Colonic mucosa (tissue), 4 donors: ENCODE results near the gene CDCP1. TPM values are rescaled to one million over a fixed set of nuclear protein-coding genes. Genes with fewer than 3 reads are reported as not detected.
"Not testable (repeated sequence)": the region's sequence is repeated elsewhere in the genome, so short reads cannot be mapped to it uniquely, and the experiment has no call there.

Source experiments
- DNase-seq: peaks from one replicate; pipeline ENCODE4 v3.0.0-alpha.2; 2020
- H3K27ac ChIP-seq: fragments of 200-600 bp; one replicate; pipeline ENCODE4 v1.8.0; 2021
- H3K27me3 ChIP-seq: fragments of 200-600 bp; one replicate; pipeline ENCODE4 v1.8.0; 2021
- H3K36me3 ChIP-seq: fragments of 200-600 bp; one replicate; pipeline ENCODE4 v1.8.0; 2021
- H3K4me1 ChIP-seq: fragments of 200-600 bp; one replicate; pipeline ENCODE4 v1.8.0; 2021; ENCODE audit warnings: mild to moderate bottlenecking
- H3K4me3 ChIP-seq: fragments of 200-600 bp; one replicate; pipeline ENCODE4 v1.8.0; 2021
- H3K9ac ChIP-seq, 2 donors: one replicate each; pipeline ENCODE4 v1.7.0; 2013; ENCODE audit warnings: control low read depth in 2 of 2, low read depth in 2 of 2, low read length in 2 of 2
- H3K9me3 ChIP-seq: fragments of 200-600 bp; one replicate; pipeline ENCODE4 v1.8.0; 2021
- intact Hi-C: fragments of 100-400 bp; cut with DNase I; formaldehyde crosslinking; loops from one replicate; pipeline ENCODE4 v1.14.1; 2022
- total RNA-seq, 2 donors: library from RNA; stranded (reverse); fragmentation: NEBNext Ultra II Directional in 1 of 2; extraction: Animal tissue kit (Norgen Biotek cat#: 25700) in 1 of 2; gene quantifications; one replicate each; pipeline ENCODE4 v1.2.1, GENCODE V29; 2021
- TF ChIP-seq, protein P1 (sequence below): fragments of 200-600 bp; IDR thresholded peaks from one replicate; pipeline ENCODE4 v1.8.0; 2022; ENCODE audit warnings: antibody characterized with exemption, mild to moderate bottlenecking
- donor health status: healthy.
- donor health status: DM: no; HTN: no; CAD: no.
- donor health status: DM: no; HTN: no; CAD: no.

The CDCP1 gene
- total RNA-seq, 2 donors from 2014 or later, result 84.5 to 107 TPM

DNA sequence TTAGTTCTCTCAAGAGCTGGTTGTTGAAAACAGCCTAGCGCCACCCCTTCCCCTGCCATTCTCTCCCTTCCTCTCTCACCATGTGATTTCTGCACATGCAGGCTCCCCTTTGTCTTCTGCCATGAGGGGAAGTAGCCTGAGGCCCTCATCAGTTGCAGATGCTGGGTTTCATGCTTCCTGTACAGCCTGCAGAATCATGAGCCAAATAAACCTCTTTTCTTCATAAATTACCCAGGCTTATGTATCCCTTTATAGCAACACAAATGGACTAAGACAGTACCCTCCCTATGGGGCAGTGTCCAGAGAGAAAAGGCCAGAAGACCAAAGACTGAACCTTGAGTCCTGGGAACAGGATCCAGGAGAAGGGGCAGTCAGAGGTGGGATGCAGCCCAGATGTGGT, 65.4 kb downstream of the CDCP1 start:
- peaks cover 2% of the 10 kb centered on the region for H3K36me3 ChIP-seq
- intact Hi-C loops, result no loop called here

GRCh38 chr3:45079715-45080114, 66.5 kb downstream of the CDCP1 start:
- no peak for DNase-seq
- intact Hi-C loops, result no loop called here
- TF ChIP-seq, protein P1, sequence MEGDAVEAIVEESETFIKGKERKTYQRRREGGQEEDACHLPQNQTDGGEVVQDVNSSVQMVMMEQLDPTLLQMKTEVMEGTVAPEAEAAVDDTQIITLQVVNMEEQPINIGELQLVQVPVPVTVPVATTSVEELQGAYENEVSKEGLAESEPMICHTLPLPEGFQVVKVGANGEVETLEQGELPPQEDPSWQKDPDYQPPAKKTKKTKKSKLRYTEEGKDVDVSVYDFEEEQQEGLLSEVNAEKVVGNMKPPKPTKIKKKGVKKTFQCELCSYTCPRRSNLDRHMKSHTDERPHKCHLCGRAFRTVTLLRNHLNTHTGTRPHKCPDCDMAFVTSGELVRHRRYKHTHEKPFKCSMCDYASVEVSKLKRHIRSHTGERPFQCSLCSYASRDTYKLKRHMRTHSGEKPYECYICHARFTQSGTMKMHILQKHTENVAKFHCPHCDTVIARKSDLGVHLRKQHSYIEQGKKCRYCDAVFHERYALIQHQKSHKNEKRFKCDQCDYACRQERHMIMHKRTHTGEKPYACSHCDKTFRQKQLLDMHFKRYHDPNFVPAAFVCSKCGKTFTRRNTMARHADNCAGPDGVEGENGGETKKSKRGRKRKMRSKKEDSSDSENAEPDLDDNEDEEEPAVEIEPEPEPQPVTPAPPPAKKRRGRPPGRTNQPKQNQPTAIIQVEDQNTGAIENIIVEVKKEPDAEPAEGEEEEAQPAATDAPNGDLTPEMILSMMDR, result no peak
- Histone ChIP-seq H3K4me1 (no peaks in the 10 kb centered on the region), H3K27ac (peak overlapping the region; percentile 59), H3K4me3 (no peak overlapping the region), H3K36me3 (no peaks in the 10 kb centered on the region), H3K9ac (peak overlapping the region in 1 of 2 donors; percentile 13), H3K9me3 (no peaks in the 10 kb centered on the region), H3K27me3 (no peaks in the 10 kb centered on the region)

More for the DNA sequence above, 65.4 kb downstream of the CDCP1 start:
- TF ChIP-seq, protein P1, result no peak
- H3K4me3 ChIP-seq, result no peak overlapping the region
- H3K27me3 ChIP-seq, result no peaks in the 10 kb centered on the region
- H3K27ac ChIP-seq, result no peak overlapping the region
- H3K9ac ChIP-seq, result no peak overlapping the region
- no peaks in the 10 kb centered on the region for H3K9me3 ChIP-seq
- no peak for DNase-seq
- H3K4me1 ChIP-seq, result no peaks in the 10 kb centered on the region

DNA sequence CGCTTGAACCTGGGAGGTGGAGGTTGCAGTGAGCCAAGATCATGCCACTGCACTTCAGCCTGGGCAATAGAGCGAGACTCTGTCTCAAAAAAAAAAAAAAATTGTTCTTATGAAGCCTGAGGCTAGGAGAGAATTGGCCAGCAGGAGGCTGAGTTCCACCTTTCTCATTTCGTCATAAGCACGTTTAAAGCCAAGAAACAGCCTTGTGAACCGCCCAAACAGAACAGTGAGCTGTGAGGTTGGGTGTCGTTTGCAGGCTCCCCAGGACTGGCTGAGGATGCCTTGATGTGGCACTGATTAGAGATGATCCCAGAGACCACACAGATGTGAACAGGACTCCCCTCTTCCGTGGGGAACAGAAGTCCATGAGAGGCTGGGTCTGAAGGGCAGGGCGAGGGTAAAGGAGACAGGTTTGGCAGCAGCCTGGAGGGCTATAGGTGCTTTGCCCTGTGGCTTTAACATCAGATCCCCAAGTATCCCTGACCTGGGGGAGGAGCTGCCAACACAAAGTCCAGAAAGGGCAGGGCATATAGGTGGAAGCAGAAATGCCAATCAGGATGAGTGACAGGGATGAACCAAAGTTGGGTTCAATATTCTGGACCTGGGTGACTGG, 67.2 kb downstream of the CDCP1 start:
- Histone ChIP-seq H3K27ac (peak overlapping the region; percentile 59), H3K36me3 (no peaks in the 10 kb centered on the region), H3K9ac (peak overlapping the region in 1 of 2 donors; percentile 13), H3K4me3 (no peak overlapping the region), H3K9me3 (no peaks in the 10 kb centered on the region), H3K27me3 (no peaks in the 10 kb centered on the region), H3K4me1 (no peaks in the 10 kb centered on the region)
- TF ChIP-seq, protein P1, result no peak
- DNase-seq, result peak; percentile 53
- intact Hi-C loops, result no loop called here

DNA sequence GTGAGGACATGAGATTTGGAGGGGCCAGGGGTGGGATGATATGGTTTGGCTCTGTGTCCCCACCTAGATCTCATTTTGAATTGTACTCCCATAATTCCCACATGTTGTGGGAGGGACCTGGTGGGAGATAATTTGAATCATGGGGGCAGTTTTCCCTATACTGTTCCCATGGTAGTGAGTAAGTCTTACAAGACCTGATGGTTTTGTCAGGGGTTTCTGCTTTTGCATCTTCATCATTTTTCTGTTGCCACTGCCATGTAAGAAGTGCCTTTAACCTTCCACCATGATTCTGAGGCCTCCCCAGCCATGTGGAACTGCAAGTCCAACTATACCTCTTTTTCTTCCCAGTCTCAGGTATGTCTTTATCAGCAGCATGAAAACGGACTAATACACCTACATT, 67.9 kb downstream of the CDCP1 start:
- H3K27me3 ChIP-seq, H3K36me3 ChIP-seq, H3K9me3 ChIP-seq, H3K9ac ChIP-seq, intact Hi-C loops, DNase-seq, H3K4me3 ChIP-seq, H3K4me1 ChIP-seq, H3K27ac ChIP-seq: not testable (repeated sequence)

GRCh38 chr3:45075821-45076625, 70.2 kb downstream of the CDCP1 start:
- no peak overlapping the region for H3K9ac ChIP-seq
- no peak overlapping the region for H3K4me3 ChIP-seq
- TF ChIP-seq, protein P1, result no peak
- H3K27me3 ChIP-seq, result no peaks in the 10 kb centered on the region
- no peaks in the 10 kb centered on the region for H3K4me1 ChIP-seq
- no peaks in the 10 kb centered on the region for H3K36me3 ChIP-seq
- no peaks in the 10 kb centered on the region for H3K9me3 ChIP-seq
- intact Hi-C loops, result no loop called here
- DNase-seq, result no peak
- H3K27ac ChIP-seq, result no peak overlapping the region

GRCh38 chr3:45071075-45071474, 75.1 kb downstream of the CDCP1 start:
- Histone ChIP-seq H3K27ac (no peak overlapping the region), H3K36me3 (no peaks in the 10 kb centered on the region), H3K4me3 (no peak overlapping the region), H3K9me3 (no peaks in the 10 kb centered on the region), H3K4me1 (peaks cover 9% of the 10 kb centered on the region), H3K9ac (no peak overlapping the region), H3K27me3 (no peaks in the 10 kb centered on the region)
- DNase-seq, result no peak
- TF ChIP-seq, protein P1, result no peak
- intact Hi-C loops, result no loop called here
